ENCODE data around the gene BIRC6. TPM values are rescaled to one million over a fixed set of nuclear protein-coding genes. Genes with fewer than 3 reads are reported as not detected.

Gene BIRC6
- total RNA-seq, 1 experiment from 2014 or later, result 96.7 TPM

- Mint-ChIP-seq H3K36me3 (ENCODE audit: insufficient read depth, unreplicated experiment) (peaks cover 36% of the 10 kb centered on the region), H3K4me1 (ENCODE audit: low read depth, unreplicated experiment) (peaks cover 16% of the 10 kb centered on the region), H3K9me3 (ENCODE audit: unreplicated experiment) (no peaks in the 10 kb centered on the region), H3K27me3 (ENCODE audit: insufficient read depth, unreplicated experiment) (no peaks in the 10 kb centered on the region), H3K27ac (ENCODE audit: unreplicated experiment) (no peak overlapping the region), H3K4me3 (ENCODE audit: unreplicated experiment) (no peak overlapping the region)
- BruUV-seq (replicated peaks), result no TSS peak
- Histone ChIP-seq H3K4me1 (no peaks in the 10 kb centered on the region; the same call in 1 of the 2 replicates), H3K27me3 (replicated peaks; ENCODE audit: control insufficient read depth, insufficient read depth, low read length) (no peaks in the 10 kb centered on the region), H3K9me3 (no peaks in the 10 kb centered on the region), H3K4me3 (ENCODE audit: low read depth, low read length) (no peak overlapping the region), H3K36me3 (ENCODE audit: control insufficient read depth, insufficient read depth, low read length) (0 out of 2 replicates have a peak, but pooled peaks cover 5% of the 10 kb centered on the region)
- ChIA-PET POLR2A (no interaction called here), CTCF (no interaction called here)
- intact Hi-C loops (cut with micrococcal nuclease; ENCODE audit: unreplicated experiment), result loop anchor here (10.0 kb wide), 1 partner anchor 320 kb away; the partner anchor contains the start of gene LTBP1
- DNase-seq, result no peak
- TF ChIP-seq CTCF (IDR thresholded peaks at IDR 0.05; ENCODE audit: insufficient read depth in 1 of 2, low read depth in 1 of 2, low read length in 1 of 2, severe bottlenecking in 1 of 2, unreplicated experiment in 1 of 2), result no peak
These were observed 268.0 kb downstream of the BIRC6 start for GRCh38 chr2:32624812-32625211.

- TF ChIP-seq CTCF (IDR thresholded peaks at IDR 0.05; ENCODE audit: insufficient read depth in 1 of 2, low read depth in 1 of 2, low read length in 1 of 2, severe bottlenecking in 1 of 2, unreplicated experiment in 1 of 2), result no peak
- BruUV-seq (replicated peaks), result no TSS peak
- H3K4me3 ChIP-seq (ENCODE audit: low read depth, low read length), result no peak overlapping the region
- no peaks in the 10 kb centered on the region; the same call in 1 of the 2 replicates for H3K4me1 ChIP-seq
- intact Hi-C loops (cut with micrococcal nuclease; ENCODE audit: unreplicated experiment), result loop anchor here (10.0 kb wide), 1 partner anchor 318 kb away; the partner anchor contains the start of gene LTBP1
- H3K4me3 Mint-ChIP-seq (ENCODE audit: unreplicated experiment), result no peak overlapping the region
- no peaks in the 10 kb centered on the region for H3K9me3 Mint-ChIP-seq (ENCODE audit: unreplicated experiment)
- no peaks in the 10 kb centered on the region for H3K27me3 ChIP-seq (replicated peaks; ENCODE audit: control insufficient read depth, insufficient read depth, low read length)
- H3K36me3 ChIP-seq (ENCODE audit: control insufficient read depth, insufficient read depth, low read length), result 0 out of 2 replicates have a peak, but pooled peaks cover 3% of the 10 kb centered on the region
- H3K4me1 Mint-ChIP-seq (ENCODE audit: low read depth, unreplicated experiment), result peaks cover 16% of the 10 kb centered on the region
- no peaks in the 10 kb centered on the region for H3K9me3 ChIP-seq
- peaks cover 40% of the 10 kb centered on the region for H3K36me3 Mint-ChIP-seq (ENCODE audit: insufficient read depth, unreplicated experiment)
- no peaks in the 10 kb centered on the region for H3K27me3 Mint-ChIP-seq (ENCODE audit: insufficient read depth, unreplicated experiment)
- no peak overlapping the region for H3K27ac Mint-ChIP-seq (ENCODE audit: unreplicated experiment)
- DNase-seq, result no peak
- ChIA-PET CTCF (interaction anchor here (0.6 kb wide), 1 partner anchor 519 kb away, joined by 4 read pairs; no protein-coding TSS in a partner anchor), POLR2A (no interaction called here)
These were observed 269.9 kb downstream of the BIRC6 start for GRCh38 chr2:32626639-32627221.

GRCh38 chr2:32627441-32627813 is 270.6 kb downstream of the BIRC6 start:
- intact Hi-C loops (cut with micrococcal nuclease; ENCODE audit: unreplicated experiment), result loop anchor here (10.0 kb wide), 1 partner anchor 317 kb away; the partner anchor contains the start of gene LTBP1

More at GRCh38 chr2:32627441-32627813, 270.6 kb downstream of the BIRC6 start:
- CTCF ChIA-PET, result interaction anchor here (0.6 kb wide), 1 partner anchor 769 kb away, joined by 3 read pairs; no protein-coding TSS in a partner anchor
- Mint-ChIP-seq H3K27ac (ENCODE audit: unreplicated experiment) (peak overlapping the region; percentile 92), H3K36me3 (ENCODE audit: insufficient read depth, unreplicated experiment) (peaks cover 43% of the 10 kb centered on the region), H3K27me3 (ENCODE audit: insufficient read depth, unreplicated experiment) (no peaks in the 10 kb centered on the region), H3K4me3 (ENCODE audit: unreplicated experiment) (peak overlapping the region; percentile 91), H3K9me3 (ENCODE audit: unreplicated experiment) (no peaks in the 10 kb centered on the region), H3K4me1 (ENCODE audit: low read depth, unreplicated experiment) (peaks cover 13% of the 10 kb centered on the region)
- POLR2A ChIA-PET, result no interaction called here
- Histone ChIP-seq H3K9me3 (no peaks in the 10 kb centered on the region), H3K4me1 (no peaks in the 10 kb centered on the region; the same call in 1 of the 2 replicates), H3K36me3 (ENCODE audit: control insufficient read depth, insufficient read depth, low read length) (no peaks in the 10 kb centered on the region), H3K4me3 (ENCODE audit: low read depth, low read length) (peak overlapping the region; percentile 81), H3K27me3 (replicated peaks; ENCODE audit: control insufficient read depth, insufficient read depth, low read length) (no peaks in the 10 kb centered on the region)
- DNase-seq, result no peak
- BruUV-seq (replicated peaks), result no TSS peak
- TF ChIP-seq CTCF (IDR thresholded peaks at IDR 0.05; ENCODE audit: insufficient read depth in 1 of 2, low read depth in 1 of 2, low read length in 1 of 2, severe bottlenecking in 1 of 2, unreplicated experiment in 1 of 2), result peak in 1 of 2 experiments; percentile 6

All from Caco-2 (cell line).